T-helper 2 cell treated with Interferon-gamma antibody and Interleukin-4, amounts not matched to agents 5 μg/mL and 100 μg/mL, for 36 hours (primary cell): ENCODE measurements around the gene TK2.

Experiments
- DNase-seq: peaks from one replicate; pipeline ENCODE4 v3.0.0; 2021; ENCODE audit warnings: low spot score
- H3K27ac Mint-ChIP-seq: one replicate; pipeline ENCODE4 v1.8.0; 2021; ENCODE audit warnings: mild to moderate bottlenecking, mixed read lengths
- H3K27me3 Mint-ChIP-seq: one replicate; pipeline ENCODE4 v1.8.0; 2021; ENCODE audit warnings: low read depth, mixed read lengths
- H3K36me3 Mint-ChIP-seq: one replicate; pipeline ENCODE4 v1.8.0; 2021; ENCODE audit warnings: low read depth, mixed read lengths
- H3K4me1 Mint-ChIP-seq: one replicate; pipeline ENCODE4 v1.8.0; 2021; ENCODE audit warnings: low read depth, mixed read lengths
- H3K4me3 Mint-ChIP-seq: one replicate; pipeline ENCODE4 v1.8.0; 2022; ENCODE audit warnings: mild to moderate bottlenecking, moderate library complexity, mixed read lengths
- H3K9me3 Mint-ChIP-seq: one replicate; pipeline ENCODE4 v1.8.0; 2021; ENCODE audit warnings: mixed read lengths

TK2 gene

GRCh38 chr16:66525396-66526180 lies 24.3 kb downstream of the TK2 start:
- Mint-ChIP-seq H3K9me3 (no peaks in the 10 kb centered on the region), H3K4me1 (peaks cover 68% of the 10 kb centered on the region), H3K36me3 (peaks cover 22% of the 10 kb centered on the region), H3K27me3 (no peaks in the 10 kb centered on the region), H3K27ac (peak overlapping the region; percentile 67), H3K4me3 (peak overlapping the region; percentile 46)
- DNase-seq = peak; percentile 42

- no peaks in the 10 kb centered on the region for H3K9me3 Mint-ChIP-seq
- no peaks in the 10 kb centered on the region for H3K27me3 Mint-ChIP-seq
- peaks cover 75% of the 10 kb centered on the region for H3K4me1 Mint-ChIP-seq
- peak overlapping the region; percentile 75 for H3K4me3 Mint-ChIP-seq
- DNase-seq = no peak
- H3K36me3 Mint-ChIP-seq = peaks cover 26% of the 10 kb centered on the region
- peak overlapping the region; percentile 90 for H3K27ac Mint-ChIP-seq
These were observed 25.2 kb downstream of the TK2 start for GRCh38 chr16:66524601-66525164.

GRCh38 chr16:66523861-66524354 lies 26.0 kb downstream of the TK2 start:
- no peak for DNase-seq
- H3K36me3 Mint-ChIP-seq = peaks cover 25% of the 10 kb centered on the region
- H3K4me3 Mint-ChIP-seq = peak overlapping the region; percentile 75

GRCh38 chr16:66522816-66523590 lies 26.9 kb downstream of the TK2 start:
- no peaks in the 10 kb centered on the region for H3K9me3 Mint-ChIP-seq
- peak overlapping the region; percentile 90 for H3K27ac Mint-ChIP-seq
- H3K36me3 Mint-ChIP-seq = peaks cover 21% of the 10 kb centered on the region
- H3K27me3 Mint-ChIP-seq = no peaks in the 10 kb centered on the region
- H3K4me3 Mint-ChIP-seq = peak overlapping the region; percentile 75
- H3K4me1 Mint-ChIP-seq = peaks cover 78% of the 10 kb centered on the region
- no peak for DNase-seq

More at GRCh38 chr16:66523861-66524354, 26.0 kb downstream of the TK2 start:
- Mint-ChIP-seq H3K27ac (peak overlapping the region; percentile 90), H3K4me1 (peaks cover 76% of the 10 kb centered on the region), H3K9me3 (no peaks in the 10 kb centered on the region), H3K27me3 (no peaks in the 10 kb centered on the region)

GRCh38 chr16:66521951-66522771 lies 27.8 kb downstream of the TK2 start:
- DNase-seq = peak; percentile 96
- Mint-ChIP-seq H3K4me1 (peaks cover 83% of the 10 kb centered on the region), H3K9me3 (no peaks in the 10 kb centered on the region), H3K27me3 (no peaks in the 10 kb centered on the region), H3K4me3 (peak overlapping the region; percentile 60), H3K27ac (peak overlapping the region; percentile 90), H3K36me3 (peaks cover 19% of the 10 kb centered on the region)

GRCh38 chr16:66521252-66521713 lies 28.6 kb downstream of the TK2 start:
- DNase-seq = no peak
- no peaks in the 10 kb centered on the region for H3K9me3 Mint-ChIP-seq

GRCh38 chr16:66520406-66521170 lies 29.3 kb downstream of the TK2 start:
- peak overlapping the region; percentile 63 for H3K4me3 Mint-ChIP-seq
- H3K9me3 Mint-ChIP-seq = no peaks in the 10 kb centered on the region

More at GRCh38 chr16:66521252-66521713, 28.6 kb downstream of the TK2 start:
- Mint-ChIP-seq H3K27me3 (no peaks in the 10 kb centered on the region), H3K36me3 (peaks cover 22% of the 10 kb centered on the region), H3K27ac (peak overlapping the region; percentile 90), H3K4me1 (peaks cover 87% of the 10 kb centered on the region), H3K4me3 (peak overlapping the region; percentile 63)

GRCh38 chr16:66519482-66520373 lies 30.2 kb downstream of the TK2 start:
- Mint-ChIP-seq H3K4me1 (peaks cover 84% of the 10 kb centered on the region), H3K9me3 (no peaks in the 10 kb centered on the region), H3K27me3 (no peaks in the 10 kb centered on the region), H3K36me3 (peaks cover 18% of the 10 kb centered on the region), H3K4me3 (peak overlapping the region; percentile 63), H3K27ac (peak overlapping the region; percentile 68)
- no peak for DNase-seq

More at GRCh38 chr16:66520406-66521170, 29.3 kb downstream of the TK2 start:
- Mint-ChIP-seq H3K4me1 (peaks cover 87% of the 10 kb centered on the region), H3K27me3 (no peaks in the 10 kb centered on the region), H3K27ac (peak overlapping the region; percentile 68), H3K36me3 (peaks cover 18% of the 10 kb centered on the region)
- DNase-seq = no peak

GRCh38 chr16:66517586-66518263 lies 32.2 kb downstream of the TK2 start:
- no peak for DNase-seq
- peak overlapping the region; percentile 83 for H3K4me3 Mint-ChIP-seq
- no peaks in the 10 kb centered on the region for H3K27me3 Mint-ChIP-seq
- H3K9me3 Mint-ChIP-seq = no peaks in the 10 kb centered on the region
- peaks cover 18% of the 10 kb centered on the region for H3K36me3 Mint-ChIP-seq
- H3K27ac Mint-ChIP-seq = peak overlapping the region; percentile 93
- H3K4me1 Mint-ChIP-seq = peaks cover 69% of the 10 kb centered on the region

GRCh38 chr16:66516808-66517585 lies 32.9 kb downstream of the TK2 start:
- Mint-ChIP-seq H3K4me3 (peak overlapping the region; percentile 83), H3K9me3 (no peaks in the 10 kb centered on the region), H3K36me3 (peaks cover 19% of the 10 kb centered on the region), H3K4me1 (peaks cover 62% of the 10 kb centered on the region), H3K27ac (peak overlapping the region; percentile 93), H3K27me3 (no peaks in the 10 kb centered on the region)
- DNase-seq = peak; percentile 89

- Mint-ChIP-seq H3K36me3 (peaks cover 20% of the 10 kb centered on the region), H3K9me3 (no peaks in the 10 kb centered on the region), H3K4me3 (peak overlapping the region; percentile 83), H3K27ac (peak overlapping the region; percentile 93), H3K27me3 (no peaks in the 10 kb centered on the region), H3K4me1 (peaks cover 57% of the 10 kb centered on the region)
- DNase-seq = no peak
These were observed 33.5 kb downstream of the TK2 start for GRCh38 chr16:66516509-66516807.
